ENCODE measurements around the gene NOTCH2. TPM values are rescaled to one million over a fixed set of nuclear protein-coding genes. Genes with fewer than 3 reads are reported as not detected.

NOTCH2 gene
- total and polyA plus RNA-seq, 7 donors = 2.8 to 88.9 (median 45.9) TPM

DNA sequence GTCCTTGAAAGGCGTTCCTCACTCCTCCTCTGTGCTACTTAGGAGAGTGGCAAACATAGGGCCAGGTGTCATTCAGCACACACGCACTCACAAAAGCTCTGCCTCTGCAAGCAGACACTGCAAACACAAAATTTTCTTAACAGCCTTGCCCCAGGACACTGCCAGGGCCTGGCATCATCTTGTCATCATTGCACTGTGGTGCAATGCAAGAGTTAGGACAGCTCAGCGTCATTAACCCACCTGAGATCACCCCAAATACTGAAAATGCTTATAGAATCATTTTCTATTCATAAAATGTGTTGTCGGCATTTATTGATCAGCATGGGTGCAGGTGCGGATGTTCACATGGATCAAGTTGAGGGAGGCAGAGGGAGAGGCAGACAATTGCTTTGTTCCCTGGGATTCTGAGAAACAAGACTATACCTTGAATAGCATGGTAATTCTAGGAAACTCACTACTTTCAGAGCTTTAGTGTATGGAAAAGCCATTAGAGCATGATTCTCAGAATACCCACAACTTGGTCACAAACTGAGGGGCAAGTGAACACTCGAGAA lies 176.1 kb downstream of the NOTCH2 start:
- no peaks in the 10 kb centered on the region for H3K4me1 ChIP-seq
- intact Hi-C loops (cut with DNase I) = no loop called here
- 85 to 87% methylated on average over 6 of the region's 6 CpGs for WGBS, 2 donors
- peaks cover 0 to 2% (median 0%) of the 10 kb centered on the region in 4 donors for H3K9me3 ChIP-seq
- H3K27ac ChIP-seq = no peak overlapping the region
- no peak overlapping the region for H3K4me3 ChIP-seq
- no peaks in the 10 kb centered on the region for H3K36me3 ChIP-seq
- DNase-seq = no peak
- TF ChIP-seq POLR2AphosphoS5 (IDR thresholded peaks at IDR 0.05) (no peak), EP300 (IDR thresholded peaks at IDR 0.05) (no peak), POLR2A (IDR thresholded peaks at IDR 0.05) (no peak)
- TF ChIP-seq, protein P1, sequence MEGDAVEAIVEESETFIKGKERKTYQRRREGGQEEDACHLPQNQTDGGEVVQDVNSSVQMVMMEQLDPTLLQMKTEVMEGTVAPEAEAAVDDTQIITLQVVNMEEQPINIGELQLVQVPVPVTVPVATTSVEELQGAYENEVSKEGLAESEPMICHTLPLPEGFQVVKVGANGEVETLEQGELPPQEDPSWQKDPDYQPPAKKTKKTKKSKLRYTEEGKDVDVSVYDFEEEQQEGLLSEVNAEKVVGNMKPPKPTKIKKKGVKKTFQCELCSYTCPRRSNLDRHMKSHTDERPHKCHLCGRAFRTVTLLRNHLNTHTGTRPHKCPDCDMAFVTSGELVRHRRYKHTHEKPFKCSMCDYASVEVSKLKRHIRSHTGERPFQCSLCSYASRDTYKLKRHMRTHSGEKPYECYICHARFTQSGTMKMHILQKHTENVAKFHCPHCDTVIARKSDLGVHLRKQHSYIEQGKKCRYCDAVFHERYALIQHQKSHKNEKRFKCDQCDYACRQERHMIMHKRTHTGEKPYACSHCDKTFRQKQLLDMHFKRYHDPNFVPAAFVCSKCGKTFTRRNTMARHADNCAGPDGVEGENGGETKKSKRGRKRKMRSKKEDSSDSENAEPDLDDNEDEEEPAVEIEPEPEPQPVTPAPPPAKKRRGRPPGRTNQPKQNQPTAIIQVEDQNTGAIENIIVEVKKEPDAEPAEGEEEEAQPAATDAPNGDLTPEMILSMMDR (IDR thresholded peaks at IDR 0.05) = no peak
- H3K27me3 ChIP-seq = no peaks in the 10 kb centered on the region

DNA sequence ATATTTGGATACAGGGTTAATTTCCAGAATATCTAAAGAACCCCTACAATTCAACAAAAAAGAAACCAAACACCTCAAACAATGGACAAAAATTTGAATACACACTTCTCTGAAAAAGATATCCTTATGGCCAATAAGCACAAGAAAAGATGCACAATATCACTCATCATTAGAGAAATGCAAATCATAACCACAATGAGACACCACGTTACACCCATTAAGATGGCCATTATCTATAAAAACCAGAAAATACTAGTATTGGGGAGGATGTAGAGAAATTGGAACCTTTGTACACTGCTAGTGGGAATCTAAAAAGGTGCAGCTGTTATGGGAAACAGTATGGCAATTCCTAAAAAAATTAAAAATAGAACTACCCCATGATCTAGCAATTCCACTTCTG lies 178.1 kb downstream of the NOTCH2 start:
- intact Hi-C loops (cut with DNase I) = no loop called here
- H3K4me3 ChIP-seq = no peak overlapping the region
- H3K27me3 ChIP-seq = no peaks in the 10 kb centered on the region
- WGBS, 2 donors = 82 to 86% methylated on average over 1 of the region's 1 CpG
- TF ChIP-seq POLR2AphosphoS5 (IDR thresholded peaks at IDR 0.05) (no peak), POLR2A (IDR thresholded peaks at IDR 0.05) (no peak), EP300 (IDR thresholded peaks at IDR 0.05) (no peak)
- TF ChIP-seq, protein P1 (IDR thresholded peaks at IDR 0.05) = no peak
- no peak overlapping the region for H3K27ac ChIP-seq
- no peaks in the 10 kb centered on the region for H3K4me1 ChIP-seq
- DNase-seq = no peak
- peaks cover 0 to 2% (median 0%) of the 10 kb centered on the region in 4 donors for H3K9me3 ChIP-seq
- no peaks in the 10 kb centered on the region for H3K36me3 ChIP-seq

DNA sequence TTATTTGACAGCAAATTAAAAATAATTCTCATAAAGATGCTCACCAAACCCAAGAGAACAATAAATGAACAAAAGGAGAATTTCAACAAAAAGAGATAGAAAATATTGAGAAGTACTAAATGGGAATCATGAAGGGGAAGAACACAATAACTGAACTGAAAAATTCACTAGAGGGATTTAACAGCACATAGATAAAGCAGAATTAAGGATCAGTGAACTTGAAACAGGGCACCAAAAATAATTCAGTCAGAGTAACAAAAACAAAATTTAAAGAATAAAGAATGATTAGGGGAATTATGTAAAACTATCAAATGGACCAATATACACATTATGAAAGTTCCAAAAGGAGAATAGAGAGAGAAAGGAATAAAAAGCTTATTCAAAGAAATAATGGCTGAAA lies 181.0 kb downstream of the NOTCH2 start:
- TF ChIP-seq POLR2AphosphoS5 (IDR thresholded peaks at IDR 0.05) (no peak), POLR2A (IDR thresholded peaks at IDR 0.05) (no peak), EP300 (IDR thresholded peaks at IDR 0.05) (no peak)
- TF ChIP-seq, protein P1 (IDR thresholded peaks at IDR 0.05) = no peak
- Histone ChIP-seq H3K27me3 (no peaks in the 10 kb centered on the region), H3K4me1 (no peaks in the 10 kb centered on the region), H3K4me3 (no peak overlapping the region), H3K36me3 (no peaks in the 10 kb centered on the region), H3K27ac (no peak overlapping the region), H3K9me3 (peaks cover 0 to 2% (median 0%) of the 10 kb centered on the region in 4 donors)
- intact Hi-C loops (cut with DNase I) = no loop called here
- DNase-seq = no peak

DNA sequence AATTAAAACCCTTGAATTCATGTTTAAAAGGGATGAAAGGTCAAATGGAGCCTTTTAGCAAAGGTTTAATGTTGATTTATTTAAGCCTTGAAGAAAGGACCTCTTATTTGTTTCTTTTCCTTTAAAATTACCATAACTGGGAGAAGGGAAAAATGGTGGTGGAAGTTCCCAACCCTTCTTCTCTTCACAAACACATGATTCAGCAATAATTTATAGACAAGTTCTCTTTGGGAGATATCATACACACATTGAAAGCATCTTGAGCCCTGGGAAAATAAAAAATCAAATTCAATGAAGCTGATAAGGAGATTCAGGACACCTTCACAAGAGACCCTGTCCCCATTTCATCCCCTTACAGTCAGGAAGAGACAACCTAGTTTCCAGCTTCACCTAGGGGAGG lies 182.0 kb downstream of the NOTCH2 start:
- peaks cover 0 to 2% (median 0%) of the 10 kb centered on the region in 4 donors for H3K9me3 ChIP-seq
- no peaks in the 10 kb centered on the region for H3K27me3 ChIP-seq
- no peak overlapping the region for H3K27ac ChIP-seq
- intact Hi-C loops (cut with DNase I) = no loop called here
- H3K4me3 ChIP-seq = no peak overlapping the region
- DNase-seq = no peak
- TF ChIP-seq EP300 (IDR thresholded peaks at IDR 0.05) (no peak), POLR2A (IDR thresholded peaks at IDR 0.05) (no peak), POLR2AphosphoS5 (IDR thresholded peaks at IDR 0.05) (no peak)
- TF ChIP-seq, protein P1 (IDR thresholded peaks at IDR 0.05) = no peak
- no peaks in the 10 kb centered on the region for H3K4me1 ChIP-seq
- no peaks in the 10 kb centered on the region for H3K36me3 ChIP-seq
